Measurements from ENCODE around the gene CTNNA3.

CTNNA3 gene

DNA sequence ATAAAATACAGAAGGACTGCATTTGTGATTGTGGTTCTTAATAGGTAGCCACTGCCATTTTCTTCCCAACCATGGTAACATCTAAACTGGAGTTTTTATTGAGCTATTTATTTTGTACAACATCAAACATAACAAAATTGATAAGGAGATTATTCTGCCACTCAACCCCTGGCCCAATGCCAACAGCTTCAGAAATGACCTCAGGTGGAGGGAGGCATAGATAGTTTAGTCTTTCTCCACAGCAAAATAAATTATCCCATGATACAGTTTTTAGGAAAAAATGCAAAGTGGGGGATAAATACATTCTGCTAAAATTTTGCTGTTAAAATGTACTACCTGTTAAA lies 712.5 kb downstream of the CTNNA3 start:
- H3K36me3 ChIP-seq (ENCODE audit: insufficient read depth, low read length): no peaks in the 10 kb centered on the region
- H3K9me2 ChIP-seq (replicated peaks; ENCODE audit: low read depth, low read length): no peaks in the 10 kb centered on the region
- H3K9ac ChIP-seq (ENCODE audit: low read depth, low read length, poor library complexity, severe bottlenecking): no peak overlapping the region
- TF ChIP-seq EZH2phosphoT487 (IDR thresholded peaks at IDR 0.05; ENCODE audit: borderline replicate concordance): no peak
- TF ChIP-seq, protein P1, sequence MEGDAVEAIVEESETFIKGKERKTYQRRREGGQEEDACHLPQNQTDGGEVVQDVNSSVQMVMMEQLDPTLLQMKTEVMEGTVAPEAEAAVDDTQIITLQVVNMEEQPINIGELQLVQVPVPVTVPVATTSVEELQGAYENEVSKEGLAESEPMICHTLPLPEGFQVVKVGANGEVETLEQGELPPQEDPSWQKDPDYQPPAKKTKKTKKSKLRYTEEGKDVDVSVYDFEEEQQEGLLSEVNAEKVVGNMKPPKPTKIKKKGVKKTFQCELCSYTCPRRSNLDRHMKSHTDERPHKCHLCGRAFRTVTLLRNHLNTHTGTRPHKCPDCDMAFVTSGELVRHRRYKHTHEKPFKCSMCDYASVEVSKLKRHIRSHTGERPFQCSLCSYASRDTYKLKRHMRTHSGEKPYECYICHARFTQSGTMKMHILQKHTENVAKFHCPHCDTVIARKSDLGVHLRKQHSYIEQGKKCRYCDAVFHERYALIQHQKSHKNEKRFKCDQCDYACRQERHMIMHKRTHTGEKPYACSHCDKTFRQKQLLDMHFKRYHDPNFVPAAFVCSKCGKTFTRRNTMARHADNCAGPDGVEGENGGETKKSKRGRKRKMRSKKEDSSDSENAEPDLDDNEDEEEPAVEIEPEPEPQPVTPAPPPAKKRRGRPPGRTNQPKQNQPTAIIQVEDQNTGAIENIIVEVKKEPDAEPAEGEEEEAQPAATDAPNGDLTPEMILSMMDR (conservative IDR thresholded peaks at IDR 0.05; ENCODE audit: low read length): no peak
- H3K4me3 ChIP-seq (ENCODE audit: low read length, poor library complexity, severe bottlenecking): no peak overlapping the region
- H2AFZ ChIP-seq (ENCODE audit: low read length): no peak overlapping the region
- H3K27me3 ChIP-seq (ENCODE audit: insufficient read depth, low read length, poor library complexity, severe bottlenecking): no peaks in the 10 kb centered on the region
- no peaks in the 10 kb centered on the region for H3K9me3 ChIP-seq (ENCODE audit: insufficient read depth, low read depth, low read length)
- H4K20me1 ChIP-seq (ENCODE audit: insufficient read depth, low read length, poor library complexity, severe bottlenecking): no peaks in the 10 kb centered on the region
- no peak overlapping the region for H3K4me2 ChIP-seq (ENCODE audit: low read depth, low read length, poor library complexity, severe bottlenecking)
- H3K4me1 ChIP-seq (ENCODE audit: insufficient read depth, low read length, poor library complexity, severe bottlenecking): no peaks in the 10 kb centered on the region
- H3K79me2 ChIP-seq (ENCODE audit: insufficient read depth, low read length): no peaks in the 10 kb centered on the region
- no peaks in the 10 kb centered on the region for H3F3A ChIP-seq (ENCODE audit: low read depth)

DNA sequence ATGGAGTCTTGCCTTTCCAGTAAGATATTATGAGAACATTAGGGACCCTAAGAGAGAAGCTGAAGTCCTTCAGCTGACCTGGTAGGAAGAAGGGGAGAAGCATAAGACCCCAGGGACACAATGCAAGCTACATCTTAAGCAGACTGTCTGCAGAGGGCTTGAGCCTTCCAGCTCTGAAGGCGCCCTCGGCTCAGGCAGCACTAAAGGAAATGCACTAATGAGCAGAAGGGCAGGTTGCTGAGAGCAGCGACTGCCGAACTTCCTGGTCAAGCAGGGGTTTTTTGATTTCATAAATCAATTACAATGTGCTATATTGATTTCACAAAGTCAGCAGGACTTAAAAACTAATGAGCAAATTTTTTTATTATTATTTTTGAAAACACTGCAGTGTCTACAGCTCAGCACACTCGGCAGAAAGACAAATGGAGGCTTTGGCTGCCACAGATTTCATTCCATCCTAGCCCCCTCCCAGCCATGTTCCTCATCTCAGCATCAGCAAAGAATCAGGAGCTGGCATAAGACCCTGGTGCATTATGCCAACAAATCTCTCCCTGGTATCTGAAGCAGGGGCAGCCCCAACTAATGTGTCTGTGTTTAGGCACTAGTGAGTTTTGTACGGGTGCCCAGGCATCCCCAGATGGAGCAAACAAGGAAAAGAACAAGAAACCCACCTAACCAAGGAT lies 713.1 kb downstream of the CTNNA3 start:
- TF ChIP-seq, protein P1 (conservative IDR thresholded peaks at IDR 0.05; ENCODE audit: low read length): no peak
- no peak for TF ChIP-seq EZH2phosphoT487 (IDR thresholded peaks at IDR 0.05; ENCODE audit: borderline replicate concordance)
- H3K27me3 ChIP-seq (ENCODE audit: insufficient read depth, low read length, poor library complexity, severe bottlenecking): no peaks in the 10 kb centered on the region
- H3F3A ChIP-seq (ENCODE audit: low read depth): no peaks in the 10 kb centered on the region
- no peaks in the 10 kb centered on the region for H3K9me3 ChIP-seq (ENCODE audit: insufficient read depth, low read depth, low read length)
- H3K79me2 ChIP-seq (ENCODE audit: insufficient read depth, low read length): no peaks in the 10 kb centered on the region
- no peak overlapping the region for H3K4me3 ChIP-seq (ENCODE audit: low read length, poor library complexity, severe bottlenecking)
- H3K4me2 ChIP-seq (ENCODE audit: low read depth, low read length, poor library complexity, severe bottlenecking): no peak overlapping the region
- no peaks in the 10 kb centered on the region for H3K9me2 ChIP-seq (replicated peaks; ENCODE audit: low read depth, low read length)
- H3K9ac ChIP-seq (ENCODE audit: low read depth, low read length, poor library complexity, severe bottlenecking): no peak overlapping the region
- no peaks in the 10 kb centered on the region for H3K4me1 ChIP-seq (ENCODE audit: insufficient read depth, low read length, poor library complexity, severe bottlenecking)
- no peaks in the 10 kb centered on the region for H3K36me3 ChIP-seq (ENCODE audit: insufficient read depth, low read length)
- no peak overlapping the region for H2AFZ ChIP-seq (ENCODE audit: low read length)
- no peaks in the 10 kb centered on the region for H4K20me1 ChIP-seq (ENCODE audit: insufficient read depth, low read length, poor library complexity, severe bottlenecking)

DNA sequence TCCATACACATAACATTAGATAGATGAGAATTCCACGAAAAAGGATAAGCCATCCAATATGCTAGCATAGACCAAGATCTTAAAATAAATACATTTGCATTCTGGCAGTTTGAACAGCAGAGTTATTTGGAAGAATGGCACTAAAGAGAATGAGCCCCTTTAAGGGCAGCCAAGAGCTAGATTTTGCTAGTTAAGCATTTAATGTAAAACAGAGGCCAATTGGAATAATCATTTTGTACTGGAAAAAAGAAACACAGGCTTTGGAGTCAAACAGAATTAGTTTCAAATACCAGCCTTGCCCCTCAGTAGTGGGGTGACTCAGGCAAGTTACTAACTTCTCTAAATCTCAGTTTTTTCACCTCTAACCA lies 714.0 kb downstream of the CTNNA3 start:
- no peak overlapping the region for H3K4me3 ChIP-seq (ENCODE audit: low read length, poor library complexity, severe bottlenecking)
- H3K4me1 ChIP-seq (ENCODE audit: insufficient read depth, low read length, poor library complexity, severe bottlenecking): no peaks in the 10 kb centered on the region
- H3F3A ChIP-seq (ENCODE audit: low read depth): no peaks in the 10 kb centered on the region
- no peaks in the 10 kb centered on the region for H3K9me2 ChIP-seq (replicated peaks; ENCODE audit: low read depth, low read length)
- TF ChIP-seq, protein P1 (conservative IDR thresholded peaks at IDR 0.05; ENCODE audit: low read length): no peak
- no peak for TF ChIP-seq EZH2phosphoT487 (IDR thresholded peaks at IDR 0.05; ENCODE audit: borderline replicate concordance)
- H3K9me3 ChIP-seq (ENCODE audit: insufficient read depth, low read depth, low read length): no peaks in the 10 kb centered on the region
- no peak overlapping the region for H3K9ac ChIP-seq (ENCODE audit: low read depth, low read length, poor library complexity, severe bottlenecking)
- no peaks in the 10 kb centered on the region for H3K36me3 ChIP-seq (ENCODE audit: insufficient read depth, low read length)
- no peaks in the 10 kb centered on the region for H3K79me2 ChIP-seq (ENCODE audit: insufficient read depth, low read length)
- no peaks in the 10 kb centered on the region for H3K27me3 ChIP-seq (ENCODE audit: insufficient read depth, low read length, poor library complexity, severe bottlenecking)
- no peaks in the 10 kb centered on the region for H4K20me1 ChIP-seq (ENCODE audit: insufficient read depth, low read length, poor library complexity, severe bottlenecking)
- H3K4me2 ChIP-seq (ENCODE audit: low read depth, low read length, poor library complexity, severe bottlenecking): no peak overlapping the region
- H2AFZ ChIP-seq (ENCODE audit: low read length): no peak overlapping the region
